CD4-positive, alpha-beta T cell (primary cell): ENCODE data around the gene UPB1. TPM values are rescaled to one million over a fixed set of nuclear protein-coding genes. Genes with fewer than 3 reads are reported as not detected.
"Not testable (repeated sequence)": the region's sequence is repeated elsewhere in the genome, so short reads cannot be mapped to it uniquely, and the experiment has no call there.

Experiments used
- ATAC-seq: fragments of 200-7000 bp; cut with Tn5 transposase; one replicate; pipeline ENCODE4 v1.10.0; 2022; ENCODE audit warnings: mild to moderate bottlenecking; ENCODE audit not compliant: poor library complexity
- CTCF ChIA-PET: fragments of 350-600 bp; sonication (Branson Sonifier 250); formaldehyde crosslinking; loops from one replicate; lab custom pipeline; 2021; ENCODE audit warnings: antibody characterized with exemption, inconsistent platforms; lab: Charles Lee
- POLR2A ChIA-PET: fragments of 350-600 bp; sonication (Branson Sonifier 250); formaldehyde crosslinking; loops from one replicate; lab custom pipeline; 2021; ENCODE audit warnings: antibody characterized with exemption, inconsistent platforms; lab: Charles Lee
- DNase-seq, 14 experiments: peaks; one replicate each; pipeline ENCODE4 v3.0.0-alpha.2; 2013 to 2020; ENCODE audit warnings: mixed read lengths in 2 of 14
- H3K27ac ChIP-seq, 2 donors: one replicate each; pipeline versions ENCODE4 v1.5.1 to v1.7.0; 2013; ENCODE audit warnings: low read length in 2 of 2, low read depth in 1 of 2, mild to moderate bottlenecking in 1 of 2
- H3K27me3 ChIP-seq, 2 experiments: 1 replicate in 1 of 2; 2 replicates in 1 of 2; pipeline versions ENCODE4 v1.6.1 to v1.7.0; 2013; ENCODE audit warnings: low read length in 2 of 2, control low read depth in 1 of 2, mild to moderate bottlenecking in 1 of 2, moderate library complexity in 1 of 2; ENCODE audit not compliant: insufficient read depth in 2 of 2, control insufficient read depth in 1 of 2
- H3K36me3 ChIP-seq: one replicate; pipeline ENCODE4 v1.6.1; 2013; ENCODE audit warnings: low read length, control low read depth; ENCODE audit not compliant: insufficient read depth
- H3K4me1 ChIP-seq: one replicate; pipeline ENCODE4 v1.6.1; 2013; ENCODE audit warnings: low read length, control low read depth; ENCODE audit not compliant: insufficient read depth
- H3K4me3 ChIP-seq: one replicate; pipeline ENCODE4 v1.5.1; 2013; ENCODE audit warnings: mild to moderate bottlenecking, low read length, moderate library complexity
- H3K9me3 ChIP-seq, 2 experiments: 1 replicate in 1 of 2; 2 replicates in 1 of 2; pipeline versions ENCODE4 v1.6.1 to v1.7.0; 2013; ENCODE audit warnings: low read length in 2 of 2, mild to moderate bottlenecking in 2 of 2, control low read depth in 1 of 2, moderate library complexity in 1 of 2; ENCODE audit not compliant: control insufficient read depth in 1 of 2, insufficient read depth in 1 of 2
- H3K27ac Mint-ChIP-seq: one replicate; pipeline ENCODE4 v1.8.0; 2020; ENCODE audit warnings: mixed read lengths
- H3K27me3 Mint-ChIP-seq: one replicate; pipeline ENCODE4 v1.8.0; 2021; ENCODE audit warnings: mixed read lengths
- H3K36me3 Mint-ChIP-seq: one replicate; pipeline ENCODE4 v1.8.0; 2021; ENCODE audit warnings: low read depth, mixed read lengths
- H3K4me1 Mint-ChIP-seq: one replicate; pipeline ENCODE4 v1.8.0; 2021; ENCODE audit warnings: low read depth, mixed read lengths
- H3K4me3 Mint-ChIP-seq: one replicate; pipeline ENCODE4 v1.8.0; 2020; ENCODE audit warnings: mild to moderate bottlenecking, mixed read lengths
- H3K9me3 Mint-ChIP-seq: one replicate; pipeline ENCODE4 v1.8.0; 2020; ENCODE audit warnings: mixed read lengths
- CTCF ChIP-seq: fragments of 200-600 bp; IDR thresholded peaks from one replicate; pipeline ENCODE4 v1.8.0; 2022; ENCODE audit warnings: antibody characterized with exemption, mild to moderate bottlenecking
- intact Hi-C, 2 experiments: fragments of 100-400 bp; cut with DNase I in 1 of 2; cut with micrococcal nuclease in 1 of 2; formaldehyde crosslinking; loops; one replicate each; pipeline versions ENCODE4 v1.15.1 to v1.9.0; 2023 to 2025; cut with DNase I, micrococcal nuclease
- total RNA-seq, 174 experiments: library from RNA in 2 of 174; stranded (reverse) in 2 of 174; gene quantifications; one replicate each; pipeline ENCODE4 v1.2.3 and lab custom pipeline; 2021 to 2026

UPB1 gene
- total RNA-seq, 2 experiments from 2014 or later: 2.7 to 3.7 TPM

DNA sequence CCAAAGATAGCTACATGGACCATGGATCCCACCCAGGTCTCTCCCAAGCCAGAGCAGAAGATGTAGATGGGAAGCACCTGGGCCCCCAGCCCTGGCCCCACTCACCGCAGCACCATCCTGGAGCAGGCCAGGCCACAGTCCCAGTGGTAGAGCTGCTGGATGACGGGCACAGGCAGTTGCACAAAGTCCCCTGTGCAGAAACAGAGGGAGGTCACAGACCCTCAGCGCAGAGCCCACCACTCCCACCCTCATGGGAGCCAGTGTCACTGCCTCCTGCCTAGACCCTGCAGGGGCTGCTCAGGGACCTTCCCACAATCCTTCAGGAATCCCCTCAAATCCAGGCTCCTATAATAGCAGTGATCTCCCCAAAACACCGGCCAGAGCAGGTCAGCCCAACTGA, 53.7 kb downstream of the UPB1 start:
- ChIA-PET CTCF (no interaction called here), POLR2A (interaction anchor here (0.6 kb wide), 2 partner anchors 7 to 24 kb away, joined by 3 to 4 read pairs; partner anchors contain the start of gene SNRPD3)
- intact Hi-C loops: no loop called here
- peaks cover 27% of the 10 kb centered on the region for H3K4me1 Mint-ChIP-seq
- Histone ChIP-seq H3K27ac (no peak overlapping the region), H3K36me3 (peaks cover 54% of the 10 kb centered on the region), H3K4me3 (no peak overlapping the region), H3K4me1 (peaks cover 12% of the 10 kb centered on the region), H3K9me3 (no peaks in the 10 kb centered on the region), H3K27me3 (no peaks in the 10 kb centered on the region)
- no peaks in the 10 kb centered on the region for H3K9me3 Mint-ChIP-seq
- ATAC-seq (no peak), DNase-seq (no peak)
- TF ChIP-seq CTCF: no peak
- no peak overlapping the region for H3K27ac Mint-ChIP-seq
- H3K4me3 Mint-ChIP-seq: peak overlapping the region; percentile 27
- H3K36me3 Mint-ChIP-seq: peaks cover 65% of the 10 kb centered on the region
- H3K27me3 Mint-ChIP-seq: no peaks in the 10 kb centered on the region

GRCh38 chr22:24550028-24550901, 55.1 kb downstream of the UPB1 start:
- DNase-seq (peak in 2 of 14 experiments; percentile 34 to 45), ATAC-seq (no peak)
- Histone ChIP-seq H3K4me1 (peaks cover 21% of the 10 kb centered on the region), H3K36me3 (peaks cover 40% of the 10 kb centered on the region), H3K4me3 (no peak overlapping the region), H3K27me3 (no peaks in the 10 kb centered on the region), H3K9me3 (no peaks in the 10 kb centered on the region), H3K27ac (no peak overlapping the region)
- H3K27me3 Mint-ChIP-seq: no peaks in the 10 kb centered on the region
- H3K4me3 Mint-ChIP-seq: peak overlapping the region; percentile 45
- peaks cover 38% of the 10 kb centered on the region for H3K4me1 Mint-ChIP-seq
- intact Hi-C loops: loop anchor here in 1 of 2 experiments (5.0 to 10.0 kb wide), 4 partner anchors 635 to 1882 kb away; partner anchors contain the start of genes RAB36 and RSPH14
- H3K9me3 Mint-ChIP-seq: no peaks in the 10 kb centered on the region
- H3K27ac Mint-ChIP-seq: no peak overlapping the region
- POLR2A ChIA-PET: no interaction called here
- CTCF ChIA-PET: no interaction called here
- H3K36me3 Mint-ChIP-seq: peaks cover 58% of the 10 kb centered on the region
- no peak for TF ChIP-seq CTCF

DNA sequence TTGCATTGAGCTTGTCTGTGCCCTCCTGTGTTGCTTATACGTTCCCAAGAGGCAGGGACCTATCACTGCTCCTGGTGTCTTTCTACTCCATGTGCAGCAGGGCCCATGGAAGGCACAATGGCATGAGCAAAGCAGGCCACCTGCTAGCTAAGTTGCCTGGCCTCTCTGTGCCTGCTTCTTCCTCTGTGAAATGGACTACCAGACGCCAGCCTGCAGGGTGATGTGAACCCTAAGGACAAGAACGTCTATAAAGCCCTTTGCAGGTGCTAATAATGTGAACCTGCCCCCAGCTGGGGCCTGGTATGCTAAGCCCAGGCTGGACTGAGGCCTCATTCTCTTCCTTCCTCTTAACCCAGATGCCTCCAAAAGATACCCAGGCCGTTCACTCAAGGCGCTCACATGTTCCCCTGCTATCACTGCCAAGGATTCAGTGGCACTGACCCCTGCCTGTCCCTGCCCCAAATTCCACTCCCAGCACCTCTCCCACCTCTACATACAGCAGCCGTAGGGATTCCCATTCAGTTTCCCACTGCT, 55.8 kb downstream of the UPB1 start:
- ATAC-seq (no peak), DNase-seq (no peak)
- peaks cover 21% of the 10 kb centered on the region for H3K4me1 ChIP-seq
- no peaks in the 10 kb centered on the region for H3K27me3 ChIP-seq
- no peaks in the 10 kb centered on the region for H3K27me3 Mint-ChIP-seq
- intact Hi-C loops: loop anchor here in 1 of 2 experiments (5.0 to 10.0 kb wide), 4 partner anchors 636 to 1881 kb away; partner anchors contain the start of genes RAB36 and RSPH14
- H3K4me3 ChIP-seq: no peak overlapping the region
- no peak overlapping the region for H3K27ac ChIP-seq
- no peaks in the 10 kb centered on the region for H3K9me3 ChIP-seq
- POLR2A ChIA-PET: no interaction called here
- no peak overlapping the region for H3K27ac Mint-ChIP-seq
- CTCF ChIA-PET: no interaction called here
- H3K36me3 Mint-ChIP-seq: peaks cover 62% of the 10 kb centered on the region
- no peak for TF ChIP-seq CTCF
- no peaks in the 10 kb centered on the region for H3K9me3 Mint-ChIP-seq
- peaks cover 39% of the 10 kb centered on the region for H3K36me3 ChIP-seq
- H3K4me1 Mint-ChIP-seq: peaks cover 44% of the 10 kb centered on the region
- H3K4me3 Mint-ChIP-seq: peak overlapping the region; percentile 20

DNA sequence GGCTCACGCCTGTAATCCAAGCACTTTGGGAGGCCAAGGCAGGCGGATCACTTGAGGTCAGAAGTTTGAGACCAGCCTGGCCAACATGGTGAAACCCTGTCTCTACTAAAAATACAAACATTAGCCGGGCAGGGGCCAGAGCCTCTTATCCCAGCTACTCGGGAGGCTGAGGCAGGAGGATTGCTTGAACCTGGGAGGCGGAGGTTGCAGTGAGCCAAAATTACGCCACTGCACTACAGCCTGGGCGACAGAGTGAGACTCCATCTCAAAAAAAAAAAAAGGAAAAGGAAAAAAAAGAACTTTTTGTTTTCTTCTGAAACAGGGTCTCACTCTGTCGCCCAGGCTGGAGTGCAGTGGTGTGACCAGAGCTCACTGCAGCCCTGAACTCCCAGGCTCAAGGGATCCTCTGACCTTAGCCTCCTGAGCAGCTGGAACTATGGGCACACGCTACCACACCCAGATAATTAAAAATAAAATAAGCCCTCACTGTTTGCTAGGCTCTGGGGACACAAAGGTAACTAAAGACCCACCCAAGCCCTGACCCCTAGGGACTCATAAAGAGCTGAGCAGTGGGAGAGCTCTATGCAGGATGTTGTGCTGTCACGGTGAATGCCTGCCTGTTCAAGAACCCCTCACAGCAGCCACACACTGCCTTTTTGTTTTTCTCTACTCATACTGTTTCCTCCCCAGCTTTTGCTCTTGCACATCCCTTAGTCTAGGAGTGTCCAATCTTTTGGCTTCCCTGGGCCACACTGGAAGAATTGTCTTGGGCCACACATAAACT, 57.6 kb downstream of the UPB1 start:
- H3K27me3 Mint-ChIP-seq, H3K9me3 ChIP-seq, ATAC-seq, H3K27me3 ChIP-seq, H3K27ac ChIP-seq, H3K9me3 Mint-ChIP-seq, H3K4me3 ChIP-seq, DNase-seq: not testable (repeated sequence)
- H3K27ac Mint-ChIP-seq: peak overlapping the region; percentile 80
- POLR2A ChIA-PET: interaction anchor here (0.6 kb wide), 1 partner anchor 111 kb away, joined by 3 read pairs; no protein-coding TSS in a partner anchor
- peaks cover 28% of the 10 kb centered on the region for H3K36me3 ChIP-seq
- intact Hi-C loops: loop anchor here in 1 of 2 experiments (5.0 to 10.0 kb wide), 4 partner anchors 638 to 1880 kb away; partner anchors contain the start of genes RAB36 and RSPH14
- H3K4me3 Mint-ChIP-seq: peak overlapping the region; percentile 94
- peaks cover 59% of the 10 kb centered on the region for H3K36me3 Mint-ChIP-seq
- peaks cover 61% of the 10 kb centered on the region for H3K4me1 Mint-ChIP-seq
- H3K4me1 ChIP-seq: peaks cover 36% of the 10 kb centered on the region
- CTCF ChIA-PET: interaction anchor here (0.6 to 1.0 kb wide), 2 partner anchors 12 to 250 kb away, joined by 3 read pairs; no protein-coding TSS in a partner anchor
